IPS-NIHi7 (cell line): ENCODE results near the gene ESX1.
A peak's percentile ranks its signal among the peaks of the same experiment; 100 is the strongest.
"Not testable (repeated sequence)": the region's sequence is repeated elsewhere in the genome, so short reads cannot be mapped to it uniquely, and the experiment has no call there.

Experiments used
- DNase-seq: peaks from one replicate; pipeline ENCODE4 v3.0.0; 2012; ENCODE audit warnings: mixed read lengths; ENCODE audit errors: extremely low spot score

ESX1 gene

DNA sequence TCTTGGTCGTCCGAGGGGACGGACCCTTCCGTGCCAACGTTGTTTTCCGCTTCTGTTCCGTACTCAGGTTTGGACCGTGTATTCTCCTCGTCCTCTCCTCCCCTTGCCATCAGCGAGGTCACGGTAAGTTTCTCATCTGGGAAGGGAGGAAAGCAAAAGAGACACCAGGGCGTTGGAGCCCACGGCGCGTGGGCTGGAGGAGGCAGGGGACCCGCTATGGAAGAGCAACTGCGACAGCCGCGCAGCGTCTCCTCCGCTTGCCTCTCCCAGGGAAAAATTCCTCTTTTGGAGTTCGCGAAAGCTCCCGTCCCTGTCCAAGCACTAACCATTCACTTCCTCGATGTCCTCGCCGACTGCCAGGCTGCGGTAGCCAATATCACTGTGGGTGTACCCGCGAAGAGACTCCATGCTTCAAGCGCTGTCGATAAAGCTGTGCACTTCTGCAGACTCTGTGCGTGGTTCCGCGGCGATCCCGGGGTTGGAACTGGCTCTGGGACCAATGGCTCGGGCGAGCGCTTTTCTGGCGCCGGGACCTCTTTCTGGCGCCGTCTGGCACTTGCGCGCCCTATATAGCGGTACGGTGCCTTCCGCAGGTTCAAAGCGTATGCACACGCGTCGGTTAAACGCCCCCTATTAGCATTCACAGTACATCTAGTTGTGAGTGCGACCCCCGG, at the start of gene ESX1:
Gene ESX1 (minus strand): TSS at position 492 of the 674 bp plus-strand sequence. CDS start 84 bp downstream, at position 408.
- peak; percentile 32 for DNase-seq

DNA sequence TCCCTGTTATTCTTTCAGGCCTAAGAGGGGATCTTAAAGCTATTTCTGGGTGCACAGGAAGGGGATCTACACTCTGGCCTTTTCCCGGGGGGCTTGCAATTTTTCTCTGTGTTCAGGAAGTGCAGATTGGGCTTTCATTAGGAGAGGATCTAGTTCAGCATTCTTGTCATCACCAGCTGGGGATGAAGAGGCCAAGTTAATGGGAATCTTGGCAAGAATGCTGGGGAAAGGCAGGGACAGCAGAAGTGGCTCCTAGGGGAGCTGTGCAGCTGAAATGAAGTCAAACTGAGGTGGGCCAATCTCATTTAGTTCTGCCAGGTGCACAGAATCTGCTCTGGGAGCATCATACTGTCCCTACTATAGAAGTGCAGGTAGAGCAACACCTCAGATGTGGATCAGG, 40.9 kb upstream of the ESX1 start:
- no peak for DNase-seq

DNA sequence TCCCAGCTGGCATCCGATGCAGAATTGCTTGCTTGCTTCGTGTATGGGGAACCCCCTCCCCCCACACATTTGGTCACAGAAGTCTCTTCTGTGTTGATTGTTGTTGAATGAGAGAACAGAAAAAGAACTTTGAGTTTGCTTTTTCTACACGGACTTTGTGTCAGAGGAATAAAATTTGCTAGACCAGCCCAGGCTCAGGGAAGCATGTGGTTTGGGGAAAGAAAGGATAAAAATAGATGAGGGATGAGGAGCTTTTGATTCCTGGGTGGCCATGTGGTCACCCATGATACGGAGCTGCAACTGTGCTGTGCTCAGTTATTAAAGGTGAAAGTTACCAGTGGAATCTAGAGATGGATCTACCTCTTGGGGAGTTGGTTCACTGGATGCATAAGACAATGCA, 34.2 kb upstream of the ESX1 start:
- DNase-seq, result no peak

DNA sequence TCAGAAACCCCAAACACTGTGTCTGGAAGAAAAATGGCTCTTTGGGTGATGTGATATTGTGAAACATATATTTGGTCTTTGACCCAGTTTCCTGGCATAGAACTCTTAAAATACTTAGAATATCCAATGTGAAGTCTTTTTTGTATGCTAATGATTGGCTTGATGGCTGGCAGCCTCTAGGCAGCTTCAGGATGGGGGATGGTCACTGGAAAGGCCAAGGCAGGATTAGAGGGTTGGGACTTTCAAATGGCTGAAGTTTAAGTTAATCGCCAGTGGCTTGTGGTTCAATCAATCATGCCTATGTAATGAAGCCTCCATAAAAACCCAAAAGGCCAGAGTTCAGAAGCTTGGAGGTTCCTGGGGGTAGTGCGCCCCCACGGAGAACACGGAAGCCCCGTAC, 33.5 kb upstream of the ESX1 start:
- peak; percentile 32 for DNase-seq

DNA sequence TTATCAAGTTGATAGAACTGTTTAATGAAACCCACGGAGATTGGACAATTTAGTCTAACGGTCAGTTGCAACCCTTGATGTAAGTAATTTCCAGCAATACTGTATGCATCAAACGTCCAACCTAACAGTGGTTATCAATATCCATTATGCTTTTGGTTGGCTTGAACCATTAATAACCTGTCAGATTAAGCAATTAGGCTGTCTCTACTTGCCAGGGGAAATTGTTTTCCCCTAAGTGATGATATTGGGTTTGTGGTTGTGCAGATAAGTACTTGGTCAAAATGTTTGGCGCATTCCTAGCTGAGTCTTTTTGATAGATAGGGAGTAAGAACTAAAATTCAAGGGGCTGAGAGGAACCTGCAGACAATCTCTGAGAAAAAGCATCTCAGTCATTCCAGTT, 30.5 kb upstream of the ESX1 start:
- no peak for DNase-seq

DNA sequence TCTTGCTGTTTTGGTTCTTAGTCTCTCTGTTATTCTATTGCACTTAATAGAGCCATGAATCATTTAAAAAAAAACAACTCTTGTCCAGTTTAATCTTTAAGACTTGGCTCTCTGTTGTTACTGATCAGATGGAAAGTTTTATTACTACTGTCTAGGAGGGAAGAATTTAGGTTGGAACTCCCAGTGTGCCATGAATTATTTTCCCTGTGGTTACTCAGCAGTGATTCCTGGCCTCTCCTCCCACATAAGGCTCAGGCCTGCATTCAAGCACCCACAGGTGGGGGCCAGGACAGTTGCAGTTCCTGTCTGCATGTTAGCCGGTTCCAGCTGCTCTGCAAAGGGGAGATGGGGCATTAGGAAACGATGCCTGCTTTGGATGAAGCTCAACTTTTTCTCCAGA, 29.8 kb upstream of the ESX1 start:
- DNase-seq, result no peak

DNA sequence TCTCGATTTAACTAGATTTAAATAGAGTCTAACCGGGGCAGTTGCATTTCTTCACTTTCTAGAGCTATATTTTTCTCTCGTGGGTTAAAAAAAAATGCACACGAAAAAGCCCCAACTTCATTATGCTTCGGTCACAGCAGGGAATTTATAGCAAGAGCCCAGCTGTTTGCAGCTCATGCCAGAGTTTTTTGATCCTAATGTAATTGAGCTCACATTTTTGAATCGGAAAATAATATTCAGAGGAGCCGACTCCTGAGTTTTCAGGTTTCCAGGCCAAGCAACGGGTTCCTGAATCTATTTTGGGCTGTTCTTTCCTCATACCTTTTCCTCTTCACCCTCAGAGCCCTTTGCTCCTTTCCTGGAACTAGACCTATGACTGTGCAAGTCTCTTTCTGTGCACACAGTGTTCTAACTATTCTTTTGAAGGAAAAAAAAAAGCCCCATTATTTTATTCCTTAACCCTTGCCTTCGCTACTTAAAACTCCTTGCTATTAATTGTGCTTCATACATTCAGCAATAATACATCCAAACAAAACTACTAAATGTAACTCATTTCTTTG, 27.5 kb upstream of the ESX1 start:
- DNase-seq, result no peak

DNA sequence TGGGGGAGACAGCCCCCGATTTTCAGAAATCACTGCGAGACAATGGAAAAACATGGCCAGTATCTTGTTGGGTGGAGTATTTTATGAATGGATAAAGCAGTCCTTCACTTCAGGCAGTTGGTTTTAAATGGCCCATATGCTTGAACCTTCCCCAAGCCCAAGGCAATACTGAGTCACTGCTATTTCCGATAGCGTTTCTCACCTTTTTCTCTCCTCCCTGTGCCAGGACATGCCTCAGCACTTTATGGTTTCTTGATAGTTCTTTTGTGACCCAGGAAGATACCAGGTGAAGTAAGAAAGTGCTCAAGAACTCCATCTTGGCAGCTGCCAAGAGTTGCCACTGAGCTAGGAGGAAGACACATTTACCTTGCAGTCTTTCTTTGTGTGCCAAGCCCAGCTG, 26.8 kb upstream of the ESX1 start:
- DNase-seq, result no peak

DNA sequence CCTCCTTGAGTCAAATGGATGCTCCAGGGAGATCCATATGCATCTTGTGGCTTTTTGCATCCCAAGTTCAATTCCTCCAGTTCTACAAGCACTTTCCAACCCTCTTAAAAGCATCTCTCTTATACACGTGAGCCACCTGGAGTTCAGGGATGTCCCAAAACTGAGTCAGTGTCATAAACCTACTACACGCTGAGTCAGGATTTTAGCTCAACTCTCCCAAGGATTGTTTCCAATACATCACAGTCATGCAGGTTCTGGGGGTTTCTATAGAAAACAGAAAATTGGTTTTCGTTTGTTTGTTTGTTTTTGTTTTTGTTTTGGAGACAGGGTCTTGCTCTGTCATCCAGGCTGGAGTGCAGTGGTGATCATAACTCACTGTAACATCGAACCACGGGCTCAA, 25.9 kb upstream of the ESX1 start:
- DNase-seq, result no peak

DNA sequence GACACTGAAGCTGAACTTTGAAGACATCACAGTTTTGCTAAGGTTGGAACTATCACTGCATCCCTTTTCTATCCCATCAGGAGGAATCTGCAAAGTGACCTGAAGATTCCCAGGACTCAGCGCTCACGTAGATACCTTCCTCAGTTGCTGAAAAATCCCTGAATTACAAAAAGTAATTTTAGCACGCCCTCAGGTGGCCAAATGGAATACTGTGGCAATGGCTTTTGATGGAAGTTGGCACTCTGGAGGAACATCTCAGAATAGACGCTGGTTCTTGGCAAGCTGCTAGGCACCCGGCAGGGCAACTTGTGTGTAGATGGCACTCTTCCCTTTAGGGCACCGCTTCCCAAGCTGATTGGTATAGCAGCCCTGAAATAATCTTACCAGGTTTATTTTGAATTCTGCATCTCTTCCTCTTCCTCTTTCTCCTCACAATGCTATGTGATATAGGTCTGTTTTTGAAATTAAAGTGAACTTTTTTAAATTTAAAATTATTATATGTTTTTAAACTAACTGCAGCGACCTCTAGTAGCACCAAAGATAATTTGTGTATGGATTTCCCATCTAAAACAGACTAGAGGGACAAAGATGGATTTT, 16.3 kb upstream of the ESX1 start:
- peak; percentile 74 for DNase-seq

DNA sequence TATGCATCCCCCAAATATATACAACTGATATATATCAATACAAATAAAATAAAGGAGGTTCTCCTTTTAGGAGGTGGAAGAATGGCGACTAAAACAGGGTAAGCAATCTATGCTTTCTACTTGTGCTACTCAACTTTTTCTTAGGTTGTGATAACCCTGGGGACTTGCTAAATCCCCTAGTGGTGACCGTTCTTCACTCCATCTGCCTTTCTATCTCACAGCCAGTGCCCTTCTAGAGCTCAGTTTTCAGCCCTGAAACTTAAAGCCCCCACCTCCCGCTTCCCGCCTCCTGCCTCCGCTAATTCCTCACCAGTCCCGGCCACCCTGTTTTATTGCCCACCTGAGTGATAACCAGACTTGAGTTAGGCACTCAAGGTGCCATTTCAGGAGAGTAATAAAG, 15.5 kb upstream of the ESX1 start:
- peak; percentile 50 for DNase-seq

DNA sequence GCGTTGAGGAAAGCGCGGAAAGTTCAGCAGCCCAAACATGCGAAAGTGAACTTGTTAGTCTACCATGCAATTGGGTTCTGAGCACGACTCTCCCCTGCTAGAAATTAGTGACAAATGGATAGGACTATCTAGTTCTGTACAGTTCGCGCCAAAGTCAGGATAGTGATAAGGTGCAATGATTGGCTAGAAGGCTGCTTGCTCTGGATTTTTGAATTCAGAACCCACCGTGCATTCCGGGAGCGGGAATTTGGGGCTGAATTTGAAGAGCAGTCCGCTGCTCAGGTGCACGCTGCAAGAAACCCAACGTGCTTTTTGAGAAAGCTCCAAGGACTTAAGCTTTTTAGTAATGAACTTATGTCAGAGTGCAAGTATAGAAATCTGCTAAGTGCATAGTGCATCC, 732 bp upstream of the ESX1 start:
- DNase-seq, result no peak

DNA sequence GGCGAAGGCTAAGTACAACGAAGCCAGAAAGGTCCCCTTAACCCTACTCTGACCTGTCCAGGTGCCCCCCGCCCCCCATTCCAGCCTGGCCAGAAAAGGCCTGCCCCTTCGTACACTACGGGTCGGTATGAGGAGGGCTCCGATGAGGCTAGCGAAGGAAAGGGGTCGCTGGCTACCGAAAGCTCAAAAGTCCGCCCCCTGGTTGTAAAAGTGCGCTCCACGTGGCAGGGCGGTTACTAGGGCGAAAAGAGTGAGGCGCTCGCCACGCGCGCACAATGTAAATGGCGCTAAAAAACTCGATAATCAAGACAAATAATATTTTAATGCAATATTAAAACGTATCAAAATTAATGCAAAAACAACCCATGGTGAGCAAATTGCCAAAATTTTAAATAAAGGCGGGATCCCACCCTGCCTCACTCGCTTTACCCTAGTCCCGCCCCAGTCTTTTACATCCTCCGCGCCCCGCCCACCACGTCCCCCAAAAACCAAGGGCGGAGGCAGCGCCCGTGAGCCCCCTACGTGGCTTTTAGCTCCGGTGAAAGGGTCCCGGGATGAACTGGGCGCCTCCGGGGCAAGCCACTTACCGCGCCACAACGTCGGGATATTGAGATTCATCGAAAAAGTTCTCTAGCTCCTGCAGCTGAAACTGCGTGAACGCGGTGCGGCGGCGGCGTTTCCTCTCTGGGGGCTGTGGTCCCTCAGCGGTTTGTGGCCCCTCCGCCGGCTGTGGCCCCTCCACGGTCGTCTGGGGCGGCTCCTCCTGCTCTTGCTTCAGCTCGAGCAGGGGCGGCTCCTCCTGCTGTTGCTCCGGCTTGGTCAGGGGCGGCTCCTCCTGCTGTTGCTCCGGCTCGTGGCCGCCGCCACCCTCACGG, 929 bp downstream of the ESX1 start:
- peak; percentile 76 for DNase-seq

DNA sequence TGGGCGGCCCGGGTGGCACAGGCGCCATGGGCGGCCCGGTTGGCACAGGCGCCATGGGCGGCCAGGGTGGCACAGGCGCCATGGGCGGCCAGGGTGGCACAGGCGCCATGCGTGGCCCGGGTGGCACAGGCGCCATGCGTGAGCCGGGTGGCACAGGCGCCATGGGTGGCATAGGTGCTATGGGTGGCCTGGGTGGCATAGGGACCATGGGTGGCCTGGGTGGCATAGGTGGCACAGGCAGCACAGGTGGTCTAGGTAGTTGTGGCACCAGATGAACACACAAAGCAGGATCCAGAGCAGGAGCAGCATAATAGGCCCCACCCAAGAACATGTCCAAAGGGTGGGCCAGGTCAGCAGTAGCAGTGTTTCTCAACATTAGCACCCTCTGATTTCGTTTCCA, 4.3 kb downstream of the ESX1 start:
- DNase-seq, result no peak

DNA sequence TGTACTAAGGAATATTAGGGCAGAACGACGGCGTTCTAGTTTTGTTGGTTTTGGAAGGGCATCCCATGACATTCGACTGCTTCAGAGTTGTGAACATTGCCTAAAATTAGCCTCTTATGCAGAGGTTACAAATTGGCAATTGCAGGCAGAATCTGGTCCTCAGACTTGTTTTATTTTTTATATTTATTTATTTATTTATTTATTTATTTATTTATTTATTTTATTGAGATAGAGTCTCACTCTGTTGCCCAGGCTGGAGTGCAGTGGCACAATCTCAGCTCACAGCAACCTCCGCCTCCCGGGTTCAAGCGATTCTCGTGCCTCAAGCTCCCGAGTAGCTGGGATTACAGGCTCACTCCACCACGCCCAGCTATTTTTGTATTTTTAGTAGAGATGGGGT, 24.7 kb downstream of the ESX1 start:
- DNase-seq, result not testable (repeated sequence)

DNA sequence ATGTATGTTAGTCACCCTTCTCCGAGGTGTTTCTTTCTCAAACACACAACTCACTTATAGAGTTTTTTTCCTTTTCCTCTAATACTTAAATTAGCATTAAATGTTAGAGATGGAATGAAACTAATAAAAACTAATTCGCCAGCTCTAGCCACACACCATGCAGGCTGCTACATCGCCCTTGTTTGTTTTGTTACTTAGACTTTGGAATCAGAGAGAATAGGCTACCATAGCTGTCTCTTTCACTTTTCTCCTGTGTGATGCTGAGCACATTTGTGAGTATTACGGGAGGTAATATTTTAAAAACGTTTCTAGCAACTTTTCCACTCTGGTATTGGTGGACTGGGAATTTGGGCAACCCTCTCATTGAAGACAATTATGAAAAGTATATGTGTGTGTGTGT, 43.5 kb downstream of the ESX1 start:
- DNase-seq, result no peak

DNA sequence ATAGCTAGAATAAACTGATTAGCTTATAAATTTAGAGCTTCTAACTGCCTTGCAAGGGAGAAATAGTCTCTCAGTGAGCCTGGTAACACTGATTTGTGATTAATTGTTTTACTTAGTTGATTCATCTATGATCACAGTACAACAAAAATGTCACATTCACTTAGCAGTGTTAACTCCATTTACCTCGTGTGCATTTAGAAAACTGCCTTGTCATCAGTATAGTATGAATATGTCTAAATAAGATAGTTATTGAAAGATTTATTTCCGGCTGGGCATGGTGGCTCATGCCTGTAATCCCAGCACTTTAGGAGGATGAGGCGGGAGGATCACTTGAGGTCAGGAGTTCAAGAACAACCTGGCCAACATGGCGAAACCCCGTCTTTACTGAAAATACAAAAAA, 49.2 kb downstream of the ESX1 start:
- no peak for DNase-seq
